K562 (cell line): ENCODE results near the gene APC2. TPM values are rescaled to one million over a fixed set of nuclear protein-coding genes. Genes with fewer than 3 reads are reported as not detected.

Experiments
- ATAC-seq: fragments of 200-7000 bp; cut with Tn5 transposase; 3 replicates; pipeline ENCODE4 v1.9.1; 2020; ENCODE audit warnings: moderate library complexity
- BruUV-seq: library from RNA; stranded (reverse); fragments of 400-500 nt; replicated peaks from 2 replicates; lab custom pipeline; 2021; lab: Mats Ljungman, UMichigan
- CTCF ChIA-PET: fragments of 300-600 bp; formaldehyde crosslinking; extraction: SDS; loops from one replicate; lab custom pipeline; 2021; ENCODE audit warnings: low intra/inter-chr PET ratio; lab: Yijun Ruan, JAX
- POLR2A ChIA-PET: fragments of 300-600, 350-650 bp; sonication (Branson Sonifier 250); formaldehyde crosslinking; extraction: SDS; loops from one replicate; lab custom pipeline; 2021; ENCODE audit warnings: antibody characterized with exemption, inconsistent platforms; lab: Yijun Ruan, JAX
- DNase-seq, 4 experiments: peaks; one replicate each; pipeline versions ENCODE4 v3.0.0 to v3.0.0-alpha.2; 2011 to 2018; ENCODE audit warnings: low spot score in 3 of 4, mixed read lengths in 3 of 4; ENCODE audit errors: extremely low read depth in 1 of 4
- FAIRE-seq: peaks from 2 replicates; lab custom pipeline; 2011; peaks lifted over from hg19 to GRCh38; lab: Jason Lieb, UNC
- H2AFZ ChIP-seq: 2 replicates; pipeline ENCODE4 v1.6.0; 2011; ENCODE audit warnings: low read depth, low read length, control low read depth, inconsistent platforms
- H3K27ac ChIP-seq: fragments of 200-600 bp; 3 replicates; pipeline ENCODE4 v1.8.0; 2011; ENCODE audit warnings: low read depth, mild to moderate bottlenecking, control low read depth, inconsistent platforms, low read length, moderate library complexity, mixed read lengths; ENCODE audit errors: extremely low read depth
- H3K27me3 ChIP-seq, 2 experiments: fragments of 300-600 bp in 1 of 2; 2 replicates in 1 of 2; 3 replicates in 1 of 2; pipeline versions ENCODE4 v1.6.0 to v1.8.0; 2011; ENCODE audit warnings: inconsistent platforms in 2 of 2, low read length in 2 of 2, mild to moderate bottlenecking in 1 of 2, mixed read lengths in 1 of 2, moderate library complexity in 1 of 2; ENCODE audit not compliant: control insufficient read depth in 2 of 2, insufficient read depth in 2 of 2
- H3K36me3 ChIP-seq: fragments of 300-600 bp; 3 replicates; pipeline ENCODE4 v1.8.0; 2011; ENCODE audit warnings: mild to moderate bottlenecking, low read length, inconsistent platforms; ENCODE audit not compliant: control insufficient read depth, insufficient read depth
- H3K4me1 ChIP-seq, 2 experiments: fragments of 200-600 bp in 1 of 2; replicated peaks in 1 of 2; 2 replicates in 1 of 2; 3 replicates in 1 of 2; pipeline versions ENCODE4 v1.5.1 to v1.8.0; 2011; ENCODE audit warnings: inconsistent platforms in 2 of 2, low read length in 2 of 2, mild to moderate bottlenecking in 1 of 2, mixed read lengths in 1 of 2, moderate library complexity in 1 of 2; ENCODE audit not compliant: control insufficient read depth in 2 of 2, insufficient read depth in 2 of 2
- H3K4me2 ChIP-seq: 2 replicates; pipeline ENCODE4 v1.6.1; 2011; ENCODE audit warnings: low read length, control low read depth, inconsistent platforms, mixed read lengths; ENCODE audit not compliant: insufficient read depth
- H3K4me3 ChIP-seq: fragments of 200-600 bp; sonication (generic), shearing (Covaris generic); 2 replicates; pipeline ENCODE4 v1.5.1; 2016; ENCODE audit warnings: control low read depth, inconsistent platforms
- H3K79me2 ChIP-seq: fragments of 200-600 bp; 3 replicates; pipeline ENCODE4 v1.8.0; 2011; ENCODE audit warnings: low read length, inconsistent platforms; ENCODE audit not compliant: control insufficient read depth, insufficient read depth
- H3K9ac ChIP-seq, 2 experiments: 2 replicates each; pipeline versions ENCODE4 v1.6.0 to v1.6.1; 2011; ENCODE audit warnings: low read depth in 2 of 2, low read length in 2 of 2, control low read depth in 1 of 2, inconsistent platforms in 1 of 2, mild to moderate bottlenecking in 1 of 2, mixed read lengths in 1 of 2; ENCODE audit not compliant: insufficient read depth in 1 of 2
- H3K9me1 ChIP-seq: one replicate; pipeline ENCODE4 v1.6.0; 2011; ENCODE audit warnings: inconsistent platforms, mild to moderate bottlenecking, low read length, moderate library complexity; ENCODE audit not compliant: control insufficient read depth, insufficient read depth
- H3K9me3 ChIP-seq: replicated peaks from 2 replicates; pipeline ENCODE4 v1.5.1; 2011; ENCODE audit warnings: low read depth, low read length, inconsistent platforms; ENCODE audit not compliant: control insufficient read depth, insufficient read depth
- H4K20me1 ChIP-seq: replicated peaks from 2 replicates; pipeline ENCODE4 v1.6.1; 2011; ENCODE audit warnings: low read length, inconsistent platforms, mixed read lengths; ENCODE audit not compliant: control insufficient read depth, insufficient read depth
- MBD2 ChIP-seq: sonication (generic); IDR thresholded peaks from 2 replicates; pipeline ENCODE4 v1.6.1; 2016; ENCODE audit warnings: low read depth, borderline replicate concordance
- POLR2A ChIP-seq: fragments of 450-650 bp; conservative IDR thresholded peaks from 2 replicates; pipeline ENCODE4 v1.6.1; 2016
- POLR2G ChIP-seq: fragments of 200-400 bp; formaldehyde crosslinking; IDR thresholded peaks from 2 replicates; pipeline ENCODE4 v1.6.1; 2017; ENCODE audit warnings: low read depth, mild to moderate bottlenecking, antibody characterized with exemption, low read length, moderate library complexity
- RBFOX2 ChIP-seq: fragments of 200-400 bp; formaldehyde crosslinking; IDR thresholded peaks from 2 replicates; pipeline ENCODE4 v1.6.1; 2017; ENCODE audit warnings: low read depth, mild to moderate bottlenecking, low read length, moderate library complexity
- ZNF217 ChIP-seq: sonication (generic); formaldehyde crosslinking; IDR thresholded peaks from 2 replicates; pipeline ENCODE4 v1.8.0; 2022; ENCODE audit warnings: mild to moderate bottlenecking, missing genetic modification reagents
- WGBS: fragments of 100-300 bp; shearing (Covaris generic); methylation state at CpG from one replicate; pipeline ENCODE4 v1.1.6; 2016; ENCODE audit warnings: low coverage, mixed read lengths; ENCODE audit not compliant: insufficient coverage; ENCODE audit errors: missing lambda C conversion rate; 5-methylcytosine and 5-hydroxymethylcytosine counted together
- in situ Hi-C: fragments of 300-500 bp; cut with MboI; formaldehyde crosslinking; loops from 4 replicates; pipeline ENCODE4 v1.15.0; 2018; ENCODE audit warnings: inconsistent platforms, mixed read lengths
- intact Hi-C: fragments of 100-400 bp; cut with micrococcal nuclease; formaldehyde crosslinking; loops from 2 replicates; pipeline ENCODE4 v1.14.2; 2022
- polyA plus RNA-seq, 8 experiments: library from polyadenylated mRNA; depleted of rRNA in 4 of 8; stranded (reverse) in 5 of 8; unstranded in 3 of 8; fragments of >200 nt; fragmentation: Nextera tagmentation in 2 of 8; fragmentation: Illumina TruSeq in 1 of 8; extraction: Ambion mirVana in 2 of 8; extraction: Trizol in 1 of 8; gene quantifications; 2 replicates each; pipeline versions ENCODE4 v1.2.1 to v1.2.3, GENCODE V29; 2011 to 2014; ENCODE audit warnings: inconsistent platforms in 1 of 8, missing spikeins in 1 of 8
- total RNA-seq, 7 experiments: library from RNA; depleted of rRNA in 6 of 7; stranded (reverse); fragments of >200 nt in 6 of 7; fragmentation: Illumina TruSeq in 2 of 7; extraction: Trizol in 2 of 7; gene quantifications; 2 replicates each; pipeline versions ENCODE4 v1.2.1 to v1.2.3, GENCODE V29; 2011 to 2021; ENCODE audit warnings: low replicate concordance in 1 of 7

Gene APC2
- total and polyA plus RNA-seq, 9 of the 15 experiments (the other 6 are each of a cell fraction or from before 2014, with no cell fraction given) = 0.01 to 0.40 (median 0.05) TPM; not detected in 3

DNA sequence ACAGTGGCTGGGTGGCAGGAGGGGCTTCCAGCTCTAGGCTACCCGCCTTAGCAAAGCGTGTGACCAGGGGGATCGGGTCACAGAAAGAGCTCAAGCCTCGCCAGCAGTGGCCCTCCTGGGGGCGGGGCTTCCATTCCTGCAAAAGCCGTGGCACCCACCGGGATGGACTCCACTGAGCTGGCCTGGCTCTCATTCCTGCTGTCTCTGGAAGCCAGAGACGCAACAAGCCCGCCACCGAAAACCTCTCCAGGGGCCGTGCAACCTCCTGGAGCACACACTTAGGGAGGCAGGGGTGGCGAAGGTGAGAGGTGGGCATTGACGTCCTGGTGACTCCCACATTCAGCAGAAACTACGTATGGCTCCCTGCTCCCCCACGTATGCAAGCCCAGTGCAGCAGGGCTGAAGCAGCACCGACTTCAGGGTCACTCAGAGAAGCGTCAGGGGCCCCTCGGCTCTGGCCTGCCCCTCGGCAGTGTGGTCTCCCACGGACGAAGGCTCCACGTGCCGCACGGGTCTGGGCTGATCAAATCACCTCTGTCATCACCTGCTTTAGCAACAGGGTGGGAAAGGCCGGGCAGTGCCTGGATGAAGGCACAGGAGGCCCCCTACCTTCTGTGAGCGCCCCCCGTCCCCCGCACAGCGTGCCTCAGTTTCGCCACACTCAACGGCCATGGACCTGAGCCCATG lies 26.0 kb downstream of the APC2 start:
- H3K9me3 ChIP-seq = no peaks in the 10 kb centered on the region; the same call in 1 of the 2 replicates
- no TSS peak for BruUV-seq
- no peak overlapping the region for H3K27ac ChIP-seq
- peaks cover 11 to 83% of the 10 kb centered on the region in 2 experiments for H3K4me1 ChIP-seq
- H3K27me3 ChIP-seq = no peaks in the 10 kb centered on the region
- no peak for ATAC-seq
- peaks cover 18% of the 10 kb centered on the region for H4K20me1 ChIP-seq
- ChIA-PET POLR2A (interaction anchor here (1.1 to 2.3 kb wide), 2 partner anchors 13 to 15 kb away, joined by 5 to 6 read pairs; partner anchors contain the start of gene REEP6), CTCF (no interaction called here)
- peaks cover 54% of the 10 kb centered on the region for H3K79me2 ChIP-seq
- FAIRE-seq = no peak
- no peak overlapping the region for H3K4me2 ChIP-seq
- in situ Hi-C loops (no loop called here), intact Hi-C loops (no loop called here)
- DNase-seq = no peak
- peak overlapping the region in 1 of 2 experiments; percentile 74; a peak in 2 of 4 replicates for H3K9ac ChIP-seq
- TF ChIP-seq MBD2 (no peak), POLR2G (peak; percentile 71), ZNF217 (no peak), POLR2A (0 out of 2 replicates have a peak, but pooled peaks have one; percentile 8), RBFOX2 (peak; percentile 51)
- peaks cover 33% of the 10 kb centered on the region; the same call in 2 of the 3 replicates for H3K36me3 ChIP-seq
- no peaks in the 10 kb centered on the region for H3K9me1 ChIP-seq
- WGBS = 89% methylated on average over 22 of the region's 31 CpGs
- no peak overlapping the region for H2AFZ ChIP-seq
- H3K4me3 ChIP-seq = no peak overlapping the region
